ENCODE results near the gene CSHL1. TPM values are rescaled to one million over a fixed set of nuclear protein-coding genes. Genes with fewer than 3 reads are reported as not detected.

CSHL1 gene
- total RNA-seq, 6 donors from 2014 or later: not detected

GRCh38 chr17:63948521-63948920 lies 37.5 kb upstream of the CSHL1 start:
- TF ChIP-seq POLR2A (IDR thresholded peaks at IDR 0.05) (no peak), POLR2AphosphoS5 (IDR thresholded peaks at IDR 0.05) (no peak), EP300 (IDR thresholded peaks at IDR 0.05) (no peak), CTCF (IDR thresholded peaks at IDR 0.05) (no peak)
- WGBS, 2 donors: 97 to 100% methylated on average over 4 to 9 of the region's 9 CpGs
- DNase-seq (no peak), ATAC-seq (ENCODE audit: low FRiP score in 2 of 2) (no peak)
- Histone ChIP-seq H3K9me3 (no peaks in the 10 kb centered on the region), H3K4me3 (no peak overlapping the region), H3K36me3 (no peaks in the 10 kb centered on the region), H3K27me3 (no peaks in the 10 kb centered on the region), H3K27ac (no peak overlapping the region), H3K4me1 (peaks cover 5 to 15% (median 10%) of the 10 kb centered on the region in 4 donors)

- no peaks in the 10 kb centered on the region for H3K9me3 ChIP-seq
- peaks cover 5 to 15% (median 10%) of the 10 kb centered on the region in 4 donors for H3K4me1 ChIP-seq
- H3K27ac ChIP-seq: no peak overlapping the region
- no peak for DNase-seq
- H3K4me3 ChIP-seq: no peak overlapping the region
- WGBS, 2 donors: 75 to 83% methylated on average over 14 to 15 of the region's 18 CpGs
- no peaks in the 10 kb centered on the region for H3K36me3 ChIP-seq
- TF ChIP-seq EP300 (IDR thresholded peaks at IDR 0.05): no peak
- TF ChIP-seq CTCF (IDR thresholded peaks at IDR 0.05): no peak
- TF ChIP-seq POLR2A (IDR thresholded peaks at IDR 0.05): no peak
- TF ChIP-seq POLR2AphosphoS5 (IDR thresholded peaks at IDR 0.05): no peak
- no peak for ATAC-seq (ENCODE audit: low FRiP score in 2 of 2)
- H3K27me3 ChIP-seq: no peaks in the 10 kb centered on the region
Observed at GRCh38 chr17:63947711-63948330, 36.8 kb upstream of the CSHL1 start.

- TF ChIP-seq EP300 (IDR thresholded peaks at IDR 0.05) (no peak), CTCF (IDR thresholded peaks at IDR 0.05) (peak; percentile 61 to 79 (median 74))
- Histone ChIP-seq H3K36me3 (no peaks in the 10 kb centered on the region), H3K4me3 (no peak overlapping the region), H3K9me3 (no peaks in the 10 kb centered on the region), H3K27ac (peak overlapping the region in 1 of 4 donors; percentile 56), H3K27me3 (no peaks in the 10 kb centered on the region), H3K4me1 (peaks cover 5 to 15% (median 10%) of the 10 kb centered on the region in 4 donors)
- peak; percentile 59 to 82 for ATAC-seq (ENCODE audit: low FRiP score in 2 of 2)
- 0 to 28% methylated on average over 1 to 19 of the region's 20 CpGs for WGBS, 2 donors
- peak in 1 of 2 donors; percentile 60 for DNase-seq
Observed at GRCh38 chr17:63946440-63947363, 35.6 kb upstream of the CSHL1 start.

GRCh38 chr17:63945784-63946439 lies 34.9 kb upstream of the CSHL1 start:
- no peak for TF ChIP-seq POLR2A (IDR thresholded peaks at IDR 0.05)
- Histone ChIP-seq H3K4me3 (no peak overlapping the region), H3K27ac (no peak overlapping the region), H3K36me3 (no peaks in the 10 kb centered on the region), H3K27me3 (no peaks in the 10 kb centered on the region), H3K4me1 (peaks cover 5 to 15% (median 10%) of the 10 kb centered on the region in 4 donors), H3K9me3 (no peaks in the 10 kb centered on the region)
- WGBS, 2 donors: 47 to 52% methylated on average over 6 of the region's 6 CpGs
- ATAC-seq (ENCODE audit: low FRiP score in 2 of 2): no peak
- DNase-seq: no peak

All from upper lobe of left lung (tissue), 6 donors.